Kidney (tissue), 22 donors: ENCODE results near the gene PRKRA. TPM values are rescaled to one million over a fixed set of nuclear protein-coding genes. Genes with fewer than 3 reads are reported as not detected.
A peak's percentile ranks its signal among the peaks of the same experiment; 100 is the strongest.

ENCODE experiments used
- DNase-seq, 5 donors: peaks; one replicate each; pipeline ENCODE4 v3.0.0-alpha.2; 2013 to 2020
- FAIRE-seq: peaks from 2 replicates; lab custom pipeline; 2012; peaks lifted over from hg19 to GRCh38; lab: Jason Lieb, UNC
- H3K27ac ChIP-seq, 2 donors: one replicate each; pipeline ENCODE4 v1.7.0; 2013; ENCODE audit warnings: low read depth in 2 of 2, low read length in 2 of 2, inconsistent platforms in 1 of 2
- H3K27me3 ChIP-seq: one replicate; pipeline ENCODE4 v1.7.1; 2013; ENCODE audit warnings: low read length, inconsistent platforms; ENCODE audit not compliant: control insufficient read depth, insufficient read depth
- H3K36me3 ChIP-seq, 3 donors: one replicate each; pipeline versions ENCODE4 v1.7.0 to v1.7.1; 2013; ENCODE audit warnings: low read length in 3 of 3, control low read depth in 1 of 3, inconsistent platforms in 1 of 3; ENCODE audit not compliant: insufficient read depth in 3 of 3, control insufficient read depth in 2 of 3
- H3K4me1 ChIP-seq, 3 donors: one replicate each; pipeline versions ENCODE4 v1.7.0 to v1.7.1; 2013; ENCODE audit warnings: low read length in 3 of 3, inconsistent platforms in 1 of 3, low read depth in 1 of 3; ENCODE audit not compliant: control insufficient read depth in 2 of 3, insufficient read depth in 2 of 3
- H3K4me3 ChIP-seq, 3 donors: one replicate each; pipeline versions ENCODE4 v1.7.0 to v1.8.1; 2013; ENCODE audit warnings: low read length in 3 of 3, control low read depth in 1 of 3, inconsistent platforms in 1 of 3
- H3K9ac ChIP-seq, 3 donors: one replicate each; pipeline versions ENCODE4 v1.7.0 to v1.7.1; 2013; ENCODE audit warnings: low read length in 3 of 3, control low read depth in 1 of 3, inconsistent platforms in 1 of 3
- H3K9me3 ChIP-seq, 3 donors: one replicate each; pipeline versions ENCODE4 v1.7.0 to v1.7.1; 2013; ENCODE audit warnings: low read length in 3 of 3, control low read depth in 1 of 3, inconsistent platforms in 1 of 3; ENCODE audit not compliant: control insufficient read depth in 2 of 3, insufficient read depth in 1 of 3
- intact Hi-C: fragments of 100-400 bp; cut with DNase I; formaldehyde crosslinking; loops from one replicate; pipeline ENCODE4 v1.11.1; 2022
- long read RNA-seq, 10 donors: library from polyadenylated mRNA in 1 of 10; unstranded in 1 of 10; transcript quantifications; one replicate each; pipeline ENCODE4 v2.0.0 and lab custom pipeline, GENCODE V29; 2021 to 2026
- polyA plus RNA-seq: library from polyadenylated mRNA; stranded (reverse); fragments of 350-450 nt; fragmentation: Illumina TruSeq; extraction: RNeasy Lipid Tissue Mini Kit (QIAGEN cat#74804); gene quantifications from one replicate; pipeline ENCODE4 v1.2.3, GENCODE V29; 2014; ENCODE audit warnings: low read depth, low replicate concordance; ENCODE audit not compliant: insufficient read depth
- total RNA-seq: library from RNA; stranded (reverse); fragmentation: NEBNext Ultra II Directional; extraction: Animal tissue kit (Norgen Biotek cat#: 25700); gene quantifications from one replicate; pipeline ENCODE4 v1.2.1, GENCODE V29; 2021
- TF ChIP-seq, protein P1 (sequence below): IDR thresholded peaks from 3 replicates; pipeline ENCODE4 v1.5.1; 2012; ENCODE audit warnings: mild to moderate bottlenecking, moderate library complexity, borderline replicate concordance; ENCODE audit not compliant: insufficient read depth; ENCODE audit errors: extremely low read depth
- donor health status: control.
- donor health status: control.
- donor health status: control.
- donor health status: control.
- donor health status: control.
- donor health status: DM: yes; HTN: yes; CAD: no.
- donor health status: Normal renal cell carcinoma (clear cell type).

The PRKRA gene
- total RNA-seq (43.0 TPM), polyA plus RNA-seq (42.6 TPM)
- long read RNA-seq, donor 1, transcript PRKRA-201 (8 exons, 1,826 nt), result major isoform, 18 of 25 reads
- long read RNA-seq, donor 1, partial matches to known transcripts, result 0 of 25 reads
- long read RNA-seq, donor 1, other reads (novel, unspliced or antisense), result 0 of 25 reads
- long read RNA-seq, donor 2, transcript PRKRA-201 (8 exons, 1,826 nt), result major isoform, 18 of 26 reads
- long read RNA-seq, donor 2, partial matches to known transcripts, result 0 of 26 reads
- long read RNA-seq, donor 2, other reads (novel, unspliced or antisense), result 0 of 26 reads
- long read RNA-seq, donor 3, transcript PRKRA-201 (8 exons, 1,826 nt), result major isoform, 21 of 43 reads
- long read RNA-seq, donor 3, partial matches to known transcripts, result 15 of 43 reads
- long read RNA-seq, donor 3, other reads (novel, unspliced or antisense), result 0 of 43 reads
- long read RNA-seq, donor 4, transcript PRKRA-201 (8 exons, 1,826 nt), result major isoform, 17 of 21 reads
- long read RNA-seq, donor 4, partial matches to known transcripts, result 0 of 21 reads
- long read RNA-seq, donor 4, other reads (novel, unspliced or antisense), result 0 of 21 reads
- long read RNA-seq, donor 5, partial matches to known transcripts, result 0 of 1 reads
- long read RNA-seq, donor 5, other reads (novel, unspliced or antisense), result 0 of 1 reads
- long read RNA-seq, donor 6, transcript PRKRA-201 (8 exons, 1,826 nt), result major isoform, 23 of 41 reads
- long read RNA-seq, donor 6, partial matches to known transcripts, result 16 of 41 reads
- long read RNA-seq, donor 6, other reads (novel, unspliced or antisense), result 0 of 41 reads
- long read RNA-seq, donor 7, transcript PRKRA-201 (8 exons, 1,826 nt), result major isoform, 40 of 48 reads
- long read RNA-seq, donor 7, partial matches to known transcripts, result 1 of 48 reads
- long read RNA-seq, donor 7, other reads (novel, unspliced or antisense), result 4 of 48 reads
- long read RNA-seq, donor 8, transcript PRKRA-201 (8 exons, 1,826 nt), result major isoform, 14 of 24 reads
- long read RNA-seq, donor 8, partial matches to known transcripts, result 8 of 24 reads
- long read RNA-seq, donor 8, other reads (novel, unspliced or antisense), result 0 of 24 reads
- long read RNA-seq, donor 9, transcript PRKRA-201 (8 exons, 1,826 nt), result major isoform, 6 of 9 reads
- long read RNA-seq, donor 9, partial matches to known transcripts, result 0 of 9 reads
- long read RNA-seq, donor 9, other reads (novel, unspliced or antisense), result 0 of 9 reads
- long read RNA-seq, donor 10, transcript PRKRA-201 (8 exons, 1,826 nt), result major isoform, 17 of 23 reads
- long read RNA-seq, donor 10, partial matches to known transcripts, result 0 of 23 reads
- long read RNA-seq, donor 10, other reads (novel, unspliced or antisense), result 0 of 23 reads

DNA sequence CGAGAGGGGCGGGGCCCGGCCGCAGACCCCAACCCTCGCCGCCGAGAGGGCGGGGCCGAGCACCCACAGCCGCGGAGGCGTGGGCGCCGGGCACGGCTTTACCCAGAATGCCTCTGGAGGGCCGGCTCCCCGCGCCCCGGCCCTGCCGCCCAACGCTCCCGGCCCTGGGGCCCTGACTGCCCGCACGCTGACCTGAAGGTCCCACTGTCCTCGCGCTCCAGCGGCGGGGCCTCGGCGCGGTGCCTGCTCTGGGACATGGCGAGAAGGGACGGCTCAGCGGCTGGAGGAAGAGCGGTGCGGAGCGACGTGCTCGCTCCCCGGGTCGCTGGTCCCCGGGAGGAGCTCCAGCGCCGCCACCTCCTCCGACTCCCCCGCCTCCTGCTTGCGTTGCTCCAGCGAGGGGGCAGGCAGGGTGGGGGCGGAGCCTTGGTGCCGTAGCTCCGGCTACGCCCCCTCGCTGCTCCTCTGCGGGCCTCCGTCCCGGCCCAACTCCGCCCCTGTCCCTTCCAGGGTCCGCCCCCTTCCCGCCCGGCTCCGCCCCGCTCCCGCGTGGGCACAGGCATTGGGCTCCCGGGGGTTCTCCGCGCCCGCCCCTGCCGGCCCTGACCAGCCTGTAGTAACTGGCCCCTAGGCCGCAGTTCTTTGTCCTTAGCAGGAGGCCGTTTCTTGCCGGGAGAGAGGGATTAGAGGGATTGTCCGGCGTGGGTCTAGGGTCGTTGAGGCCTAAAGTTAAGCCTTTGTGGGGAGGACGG lies at the start of gene PRKRA, which contains the start of gene PJVK:
Gene PRKRA (minus strand): TSS at position 402 of the 752 bp plus-strand sequence. CDS start 145 bp downstream, at position 257.
Gene PJVK (plus strand): TSS at position 605 of the 752 bp plus-strand sequence. CDS start 2,032 bp downstream, outside the sequence.
- peak within 1 kb of the TSS; percentile 77 to 88 (median 82) for H3K4me3 ChIP-seq
- H3K36me3 ChIP-seq, result peaks cover 4 to 6% (median 4%) of the 10 kb centered on the region in 3 donors
- intact Hi-C loops, result no loop called here
- H3K4me1 ChIP-seq, result peaks cover 8 to 11% (median 8%) of the 10 kb centered on the region in 3 donors
- peak; percentile 32 for FAIRE-seq
- DNase-seq, result peak; percentile 99 to 100 (median 99)
- H3K9me3 ChIP-seq, result no peaks in the 10 kb centered on the region
- H3K27me3 ChIP-seq, result no peaks in the 10 kb centered on the region
- TF ChIP-seq, protein P1, sequence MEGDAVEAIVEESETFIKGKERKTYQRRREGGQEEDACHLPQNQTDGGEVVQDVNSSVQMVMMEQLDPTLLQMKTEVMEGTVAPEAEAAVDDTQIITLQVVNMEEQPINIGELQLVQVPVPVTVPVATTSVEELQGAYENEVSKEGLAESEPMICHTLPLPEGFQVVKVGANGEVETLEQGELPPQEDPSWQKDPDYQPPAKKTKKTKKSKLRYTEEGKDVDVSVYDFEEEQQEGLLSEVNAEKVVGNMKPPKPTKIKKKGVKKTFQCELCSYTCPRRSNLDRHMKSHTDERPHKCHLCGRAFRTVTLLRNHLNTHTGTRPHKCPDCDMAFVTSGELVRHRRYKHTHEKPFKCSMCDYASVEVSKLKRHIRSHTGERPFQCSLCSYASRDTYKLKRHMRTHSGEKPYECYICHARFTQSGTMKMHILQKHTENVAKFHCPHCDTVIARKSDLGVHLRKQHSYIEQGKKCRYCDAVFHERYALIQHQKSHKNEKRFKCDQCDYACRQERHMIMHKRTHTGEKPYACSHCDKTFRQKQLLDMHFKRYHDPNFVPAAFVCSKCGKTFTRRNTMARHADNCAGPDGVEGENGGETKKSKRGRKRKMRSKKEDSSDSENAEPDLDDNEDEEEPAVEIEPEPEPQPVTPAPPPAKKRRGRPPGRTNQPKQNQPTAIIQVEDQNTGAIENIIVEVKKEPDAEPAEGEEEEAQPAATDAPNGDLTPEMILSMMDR, result no peak
- H3K9ac ChIP-seq, result peak within 1 kb of the TSS; percentile 71 to 98 (median 94)
- H3K27ac ChIP-seq, result peak within 1 kb of the TSS; percentile 98 to 99

DNA sequence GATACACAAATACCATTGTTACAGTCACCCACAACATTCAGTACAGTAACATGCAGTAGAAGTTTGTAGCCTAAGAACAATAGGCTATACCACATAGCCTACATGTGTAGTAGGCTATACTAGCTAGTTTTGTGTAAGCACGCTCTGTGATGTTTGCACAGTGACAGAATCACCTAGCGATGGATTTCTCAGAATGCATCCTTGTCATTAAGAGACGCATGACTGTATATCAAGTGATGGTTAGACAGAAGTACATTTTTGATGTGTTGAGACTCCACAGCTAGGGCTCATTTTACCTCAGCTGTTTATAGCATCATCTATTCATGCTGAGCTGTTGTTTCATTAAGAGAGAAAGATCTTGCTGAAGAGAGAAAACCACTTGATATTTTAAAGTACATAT lies 48.7 kb upstream of the PRKRA start:
- Histone ChIP-seq H3K9me3 (no peaks in the 10 kb centered on the region), H3K27ac (no peak overlapping the region), H3K27me3 (no peaks in the 10 kb centered on the region), H3K36me3 (peaks cover 10 to 60% (median 39%) of the 10 kb centered on the region in 3 donors), H3K9ac (no peak overlapping the region), H3K4me3 (no peak overlapping the region), H3K4me1 (no peaks in the 10 kb centered on the region)
- DNase-seq (no peak), FAIRE-seq (no peak)
- TF ChIP-seq, protein P1, result no peak
- intact Hi-C loops, result no loop called here

DNA sequence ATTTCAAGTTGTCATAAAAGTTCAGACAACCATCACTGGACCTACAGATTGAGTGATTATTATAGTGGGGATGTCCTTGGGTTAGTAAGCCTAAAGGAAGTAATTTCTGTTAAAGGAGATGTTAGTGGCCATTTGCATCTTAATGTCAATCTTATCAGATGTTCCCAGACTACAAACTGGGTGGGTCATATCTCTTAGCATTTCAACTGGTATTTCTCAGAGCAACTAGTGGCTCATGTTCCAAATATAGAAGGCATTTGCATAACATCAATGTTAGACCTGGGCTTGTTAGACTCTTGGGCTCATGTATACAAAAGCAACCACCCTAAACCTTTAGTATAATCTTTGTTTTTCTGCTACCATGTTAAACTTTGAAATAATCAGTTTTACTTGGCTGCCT lies 47.2 kb upstream of the PRKRA start:
- FAIRE-seq (no peak), DNase-seq (no peak)
- TF ChIP-seq, protein P1, result no peak
- Histone ChIP-seq H3K4me1 (no peaks in the 10 kb centered on the region), H3K36me3 (peaks cover 14 to 67% (median 46%) of the 10 kb centered on the region in 3 donors), H3K27ac (no peak overlapping the region), H3K9me3 (no peaks in the 10 kb centered on the region), H3K9ac (no peak overlapping the region), H3K27me3 (no peaks in the 10 kb centered on the region), H3K4me3 (no peak overlapping the region)
- intact Hi-C loops, result no loop called here
